OCI-LY7 (cell line): ENCODE data around the gene SMARCB1. TPM values are rescaled to one million over a fixed set of nuclear protein-coding genes. Genes with fewer than 3 reads are reported as not detected.

Experiments used
- BruUV-seq: library from RNA; stranded (reverse); fragments of 400-500 nt; replicated peaks from 2 replicates; lab custom pipeline; 2021; lab: Mats Ljungman, UMichigan
- CTCF ChIA-PET: fragments of 300-600 bp; sonication (Branson Sonifier 250); formaldehyde crosslinking; loops from one replicate; lab custom pipeline; 2022; ENCODE audit warnings: antibody characterized with exemption; ENCODE audit not compliant: unreplicated experiment; lab: Charles Lee
- POLR2A ChIA-PET: fragments of 300-600 bp; sonication (Branson Sonifier 250); formaldehyde crosslinking; loops from one replicate; lab custom pipeline; 2022; ENCODE audit warnings: antibody characterized with exemption; lab: Charles Lee
- DNase-seq: peaks from one replicate; pipeline ENCODE4 v3.0.0-alpha.2; 2015; ENCODE audit warnings: low spot score
- H2AFZ ChIP-seq: fragments of 200-600 bp; sonication (generic), shearing (Covaris generic); 2 replicates; pipeline ENCODE4 v1.6.1; 2014; ENCODE audit warnings: mild to moderate bottlenecking, antibody characterized with exemption, low read length, moderate library complexity
- H3K27ac ChIP-seq: fragments of 200-600 bp; sonication (generic); 2 replicates; pipeline ENCODE4 v1.5.1; 2014; ENCODE audit warnings: mixed run types, low read depth, mild to moderate bottlenecking, moderate library complexity, low read length, inconsistent platforms; ENCODE audit not compliant: poor library complexity, severe bottlenecking
- H3K36me3 ChIP-seq: fragments of 200-600 bp; sonication (generic); 2 replicates; pipeline ENCODE4 v1.6.1; 2014; ENCODE audit warnings: mild to moderate bottlenecking, antibody characterized with exemption, low read length, moderate library complexity, mixed read lengths; ENCODE audit not compliant: insufficient read depth
- H3K4me1 ChIP-seq: fragments of 200-600 bp; sonication (generic); 2 replicates; pipeline ENCODE4 v1.5.1; 2014; ENCODE audit warnings: mild to moderate bottlenecking, low read length; ENCODE audit not compliant: insufficient read depth, poor library complexity, severe bottlenecking
- H3K4me2 ChIP-seq: fragments of 200-600 bp; sonication (generic); 2 replicates; pipeline ENCODE4 v1.6.1; 2014; ENCODE audit warnings: mild to moderate bottlenecking, low read length
- H3K4me3 ChIP-seq: fragments of 200-600 bp; sonication (generic); 2 replicates; pipeline ENCODE4 v1.5.1; 2014; ENCODE audit warnings: mild to moderate bottlenecking, low read depth, low read length; ENCODE audit not compliant: poor library complexity, severe bottlenecking
- H3K79me2 ChIP-seq: fragments of 200-600 bp; sonication (generic); 2 replicates; pipeline ENCODE4 v1.6.1; 2016; ENCODE audit warnings: low read depth, mild to moderate bottlenecking, low read length, moderate library complexity, mixed read lengths; ENCODE audit not compliant: insufficient read depth
- H3K9me2 ChIP-seq: fragments of 200-600 bp; sonication (generic); 2 replicates; pipeline ENCODE4 v1.6.1; 2016; ENCODE audit warnings: mild to moderate bottlenecking, low read length, mixed read lengths; ENCODE audit not compliant: insufficient read depth
- H3K9me3 ChIP-seq: fragments of 200-600 bp; sonication (generic); 2 replicates; pipeline ENCODE4 v1.6.1; 2014; ENCODE audit warnings: mild to moderate bottlenecking, mixed run types, low read length, mixed read lengths
- H4K20me1 ChIP-seq: fragments of 200-600 bp; sonication (generic); 2 replicates; pipeline ENCODE4 v1.6.1; 2014; ENCODE audit warnings: mild to moderate bottlenecking, antibody characterized with exemption, low read length, moderate library complexity, mixed read lengths; ENCODE audit not compliant: insufficient read depth
- EZH2phosphoT487 ChIP-seq: fragments of 200-600 bp; sonication (generic); IDR thresholded peaks from 2 replicates; pipeline ENCODE4 v1.6.1; 2018; ENCODE audit warnings: low read depth, borderline replicate concordance, mild to moderate bottlenecking, mixed run types, antibody characterized with exemption, low read length, moderate library complexity, mixed read lengths
- intact Hi-C: fragments of 100-400 bp; cut with micrococcal nuclease; formaldehyde crosslinking; loops from one replicate; pipeline ENCODE4 v1.10.0; 2022; ENCODE audit not compliant: unreplicated experiment
- total RNA-seq, 2 experiments: library from RNA; depleted of rRNA in 1 of 2; stranded (reverse); fragments of >200 nt in 1 of 2; shearing (Covaris generic) in 1 of 2; gene quantifications; 2 replicates each; pipeline ENCODE4 v1.2.3, GENCODE V29; 2014 to 2022
- TF ChIP-seq, protein P1 (sequence below): fragments of 200-600 bp; sonication (generic); conservative IDR thresholded peaks from 2 replicates; pipeline ENCODE4 v1.5.1; 2014; ENCODE audit warnings: mild to moderate bottlenecking, antibody characterized with exemption, low read length, moderate library complexity, mixed read lengths

The SMARCB1 gene
- total RNA-seq, 2 experiments from 2014 or later: 252 to 265 TPM

DNA sequence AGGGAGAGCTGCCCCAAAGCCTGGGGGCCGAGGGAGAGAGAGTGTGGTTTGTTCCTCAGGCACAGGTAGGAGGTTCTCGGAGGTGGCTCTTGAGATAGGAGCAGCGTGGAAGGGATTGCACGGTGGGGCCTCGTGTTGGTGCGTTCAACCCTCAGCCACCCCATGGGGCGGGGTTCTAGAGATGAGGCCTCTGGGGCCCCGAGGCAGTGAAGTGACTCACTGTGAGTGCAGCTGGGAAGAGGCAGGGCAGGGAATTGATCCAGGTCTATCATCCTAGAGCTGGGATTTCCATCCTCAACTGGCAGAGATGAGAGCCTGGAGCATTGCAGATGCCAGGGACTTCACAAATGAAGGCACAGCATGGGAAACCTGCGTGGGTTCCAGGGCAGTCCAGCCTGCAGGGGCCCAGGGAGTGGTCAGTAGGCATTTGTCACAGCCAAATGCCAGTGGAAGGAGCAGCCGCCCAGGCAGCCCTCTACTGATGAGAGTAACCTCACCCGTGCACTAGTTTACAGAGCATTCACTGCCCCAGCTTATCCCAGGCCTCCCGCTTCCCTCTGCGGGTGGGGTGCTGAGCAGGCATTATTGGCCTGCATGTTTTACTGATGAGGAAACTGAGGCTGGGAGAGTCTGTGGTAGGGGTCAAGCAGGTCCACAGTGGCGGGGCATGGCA is 5.1 kb upstream of the SMARCB1 start:
- H3K9me3 ChIP-seq: no peaks in the 10 kb centered on the region
- no peak overlapping the region for H2AFZ ChIP-seq
- H3K4me2 ChIP-seq: no peak overlapping the region
- DNase-seq: no peak
- no peaks in the 10 kb centered on the region for H3K79me2 ChIP-seq
- no peak overlapping the region for H3K4me3 ChIP-seq
- no peaks in the 10 kb centered on the region for H3K9me2 ChIP-seq
- ChIA-PET POLR2A (no interaction called here), CTCF (no interaction called here)
- peaks cover 18% of the 10 kb centered on the region for H3K4me1 ChIP-seq
- no peak overlapping the region for H3K27ac ChIP-seq
- H3K36me3 ChIP-seq: no peaks in the 10 kb centered on the region
- no TSS peak for BruUV-seq
- intact Hi-C loops: no loop called here
- H4K20me1 ChIP-seq: no peaks in the 10 kb centered on the region
- TF ChIP-seq EZH2phosphoT487: no peak
- TF ChIP-seq, protein P1, sequence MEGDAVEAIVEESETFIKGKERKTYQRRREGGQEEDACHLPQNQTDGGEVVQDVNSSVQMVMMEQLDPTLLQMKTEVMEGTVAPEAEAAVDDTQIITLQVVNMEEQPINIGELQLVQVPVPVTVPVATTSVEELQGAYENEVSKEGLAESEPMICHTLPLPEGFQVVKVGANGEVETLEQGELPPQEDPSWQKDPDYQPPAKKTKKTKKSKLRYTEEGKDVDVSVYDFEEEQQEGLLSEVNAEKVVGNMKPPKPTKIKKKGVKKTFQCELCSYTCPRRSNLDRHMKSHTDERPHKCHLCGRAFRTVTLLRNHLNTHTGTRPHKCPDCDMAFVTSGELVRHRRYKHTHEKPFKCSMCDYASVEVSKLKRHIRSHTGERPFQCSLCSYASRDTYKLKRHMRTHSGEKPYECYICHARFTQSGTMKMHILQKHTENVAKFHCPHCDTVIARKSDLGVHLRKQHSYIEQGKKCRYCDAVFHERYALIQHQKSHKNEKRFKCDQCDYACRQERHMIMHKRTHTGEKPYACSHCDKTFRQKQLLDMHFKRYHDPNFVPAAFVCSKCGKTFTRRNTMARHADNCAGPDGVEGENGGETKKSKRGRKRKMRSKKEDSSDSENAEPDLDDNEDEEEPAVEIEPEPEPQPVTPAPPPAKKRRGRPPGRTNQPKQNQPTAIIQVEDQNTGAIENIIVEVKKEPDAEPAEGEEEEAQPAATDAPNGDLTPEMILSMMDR: no peak

DNA sequence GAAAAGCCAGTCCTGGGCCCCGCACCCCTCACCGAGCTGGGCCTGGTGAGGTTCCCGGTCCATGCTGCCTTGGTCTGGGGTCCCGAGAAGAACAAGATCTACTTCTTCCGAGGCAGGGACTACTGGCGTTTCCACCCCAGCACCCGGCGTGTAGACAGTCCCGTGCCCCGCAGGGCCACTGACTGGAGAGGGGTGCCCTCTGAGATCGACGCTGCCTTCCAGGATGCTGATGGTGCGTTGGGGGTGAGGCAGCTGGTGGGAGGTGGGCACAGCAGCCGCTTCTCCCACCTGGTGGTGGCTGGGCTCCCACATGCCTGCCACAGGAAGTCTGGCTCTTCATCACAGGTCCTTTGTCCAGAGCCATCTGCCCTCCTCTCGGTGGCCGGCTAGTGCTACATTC is 4.5 kb upstream of the SMARCB1 start:
- intact Hi-C loops: no loop called here
- TF ChIP-seq, protein P1: no peak
- TF ChIP-seq EZH2phosphoT487: no peak
- no peak for DNase-seq
- ChIA-PET POLR2A (no interaction called here), CTCF (no interaction called here)
- H3K4me2 ChIP-seq: no peak overlapping the region
- H3K9me2 ChIP-seq: no peaks in the 10 kb centered on the region
- no TSS peak for BruUV-seq
- no peaks in the 10 kb centered on the region for H4K20me1 ChIP-seq
- H3K36me3 ChIP-seq: no peaks in the 10 kb centered on the region
- no peak overlapping the region for H3K27ac ChIP-seq
- no peak overlapping the region for H2AFZ ChIP-seq
- no peaks in the 10 kb centered on the region; the same call in 1 of the 2 replicates for H3K79me2 ChIP-seq
- H3K4me1 ChIP-seq: peaks cover 18% of the 10 kb centered on the region
- no peaks in the 10 kb centered on the region for H3K9me3 ChIP-seq
- H3K4me3 ChIP-seq: no peak overlapping the region

DNA sequence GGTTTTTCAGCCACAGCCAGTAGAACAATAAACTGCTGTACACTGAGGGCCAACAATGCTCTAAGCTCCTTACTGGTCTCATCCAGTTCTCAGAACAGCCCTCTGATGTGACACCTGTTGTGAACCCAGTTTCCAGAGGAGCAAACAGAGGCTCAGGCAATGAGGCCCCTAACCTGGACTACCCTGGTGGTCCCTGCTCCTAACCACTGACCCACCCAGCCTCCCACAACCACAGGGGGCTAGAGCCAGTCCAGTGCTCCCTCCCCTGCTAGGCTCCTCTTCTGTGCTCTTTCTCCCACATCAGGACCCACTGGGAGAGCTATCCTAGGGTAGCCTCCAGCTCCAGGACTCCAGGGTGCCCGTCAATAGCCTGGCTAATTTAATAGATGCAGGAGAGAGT is 4.1 kb upstream of the SMARCB1 start:
- POLR2A ChIA-PET: no interaction called here
- Histone ChIP-seq H3K79me2 (peaks cover 4% of the 10 kb centered on the region), H3K4me1 (peaks cover 19% of the 10 kb centered on the region), H3K9me2 (no peaks in the 10 kb centered on the region), H3K4me3 (no peak overlapping the region), H3K9me3 (no peaks in the 10 kb centered on the region), H4K20me1 (peaks cover 3% of the 10 kb centered on the region; the same call in 1 of the 2 replicates), H3K27ac (no peak overlapping the region), H2AFZ (no peak overlapping the region), H3K36me3 (peaks cover under 1% of the 10 kb centered on the region; the same call in 1 of the 2 replicates), H3K4me2 (no peak overlapping the region)
- no peak for DNase-seq
- BruUV-seq: no TSS peak
- CTCF ChIA-PET: no interaction called here
- no peak for TF ChIP-seq EZH2phosphoT487
- TF ChIP-seq, protein P1: no peak
- intact Hi-C loops: no loop called here
